ENCODE measurements around the gene EFNA2. TPM values are rescaled to one million over a fixed set of nuclear protein-coding genes. Genes with fewer than 3 reads are reported as not detected.

Gene EFNA2
- total RNA-seq, 1 experiment from 2014 or later = 12.2 TPM

DNA sequence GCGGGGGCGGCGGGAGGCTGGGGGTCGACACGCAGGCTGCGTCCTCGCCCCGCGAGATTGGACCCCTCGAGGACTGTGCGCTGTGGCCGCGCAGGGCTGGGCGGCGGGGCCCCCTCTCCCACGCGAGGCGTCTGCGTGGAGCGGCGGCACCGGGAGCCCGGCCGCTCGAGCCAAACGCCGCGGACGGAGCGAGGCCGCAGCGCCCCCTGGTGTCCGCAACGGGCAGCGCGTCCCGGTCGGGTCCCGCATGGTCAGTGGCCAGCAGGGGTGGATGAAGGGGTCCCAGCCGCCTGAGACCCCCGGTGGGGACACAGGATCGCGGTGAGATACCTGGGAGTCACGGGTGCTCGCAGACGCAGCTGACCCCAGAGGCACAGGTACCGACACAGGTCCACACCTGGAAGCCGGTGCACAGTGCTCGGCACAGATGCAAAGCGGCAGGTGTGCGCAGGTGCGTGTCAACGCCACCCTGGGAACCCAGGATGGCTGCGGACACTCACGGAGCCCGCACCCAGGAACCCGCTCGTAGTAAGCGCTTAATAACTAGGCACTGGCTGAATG is 18.7 kb upstream of the EFNA2 start:
- no peaks in the 10 kb centered on the region for H3K9me3 ChIP-seq (ENCODE audit: control insufficient read depth in 1 of 2, insufficient read depth in 1 of 2, low read depth in 1 of 2, low read length in 2 of 2)
- peak overlapping the region; percentile 98 for H3K9ac ChIP-seq (ENCODE audit: low read length)
- H3K9me2 ChIP-seq (ENCODE audit: insufficient read depth) = no peaks in the 10 kb centered on the region
- H3K4me3 ChIP-seq (replicated peaks in 1 of 2; ENCODE audit: low read depth in 1 of 2, low read length in 2 of 2) = peak overlapping the region; percentile 43 to 59
- no peak for DNase-seq (ENCODE audit: low read depth, low spot score)
- POLR2A ChIA-PET = interaction anchor here (0.7 to 3.0 kb wide), 10 partner anchors 8 to 407 kb away, joined by 3 to 58 read pairs (median 7); partner anchors contain the start of genes ATP5F1D and FAM174C
- peak overlapping the region; percentile 99 for H3K27ac ChIP-seq (ENCODE audit: low read depth, low read length)
- no peaks in the 10 kb centered on the region for H3K27me3 ChIP-seq (ENCODE audit: insufficient read depth, low read length)
- peaks cover 25% of the 10 kb centered on the region for H3K79me2 ChIP-seq (ENCODE audit: insufficient read depth, low read length)
- intact Hi-C loops (cut with micrococcal nuclease) = loop anchor here (1.0 kb wide), 2 partner anchors 18 to 23 kb away; no protein-coding TSS in a partner anchor
- peak overlapping the region; percentile 97 for H3K4me2 ChIP-seq (ENCODE audit: low read length)
- BruUV-seq (replicated peaks) = no TSS peak
- H4K20me1 ChIP-seq (ENCODE audit: insufficient read depth) = no peaks in the 10 kb centered on the region
- H3K36me3 ChIP-seq (ENCODE audit: control insufficient read depth in 1 of 2, insufficient read depth in 2 of 2, low read length in 2 of 2) = peaks cover 8 to 13% of the 10 kb centered on the region in 2 experiments; a peak in 3 of 4 replicates
- CTCF ChIA-PET = interaction anchor here (0.6 to 6.5 kb wide), 17 partner anchors 8 to 241 kb away, joined by 3 to 325 read pairs (median 4); partner anchors contain the start of genes ABCA7, ATP5F1D, CNN2 and FAM174C
- peaks cover 52 to 94% of the 10 kb centered on the region in 2 experiments for H3K4me1 ChIP-seq (ENCODE audit: control insufficient read depth in 1 of 2, insufficient read depth in 2 of 2, low read length in 2 of 2)
- RAD21 ChIA-PET (ENCODE audit: low non-redundant PET in 1 of 2, low total read pairs in 2 of 2, uncharacterized antibody in 2 of 2, unreplicated experiment in 2 of 2) = interaction anchor here (0.6 to 2.1 kb wide), 12 partner anchors 9 to 225 kb away, joined by 3 to 51 read pairs (median 6); partner anchors contain the start of gene ATP5F1D (in 1 of the 2)
- peak; percentile 24 for TF ChIP-seq TCF7L2 (IDR thresholded peaks at IDR 0.05; ENCODE audit: borderline replicate concordance, extremely low read depth, insufficient read depth, insufficient read length)
- 0 out of 2 replicates have a peak, but pooled peaks have one; percentile 14 for TF ChIP-seq POLR2AphosphoS5 (IDR thresholded peaks at IDR 0.05; ENCODE audit: low read depth, low read length)
- TF ChIP-seq, protein P1, sequence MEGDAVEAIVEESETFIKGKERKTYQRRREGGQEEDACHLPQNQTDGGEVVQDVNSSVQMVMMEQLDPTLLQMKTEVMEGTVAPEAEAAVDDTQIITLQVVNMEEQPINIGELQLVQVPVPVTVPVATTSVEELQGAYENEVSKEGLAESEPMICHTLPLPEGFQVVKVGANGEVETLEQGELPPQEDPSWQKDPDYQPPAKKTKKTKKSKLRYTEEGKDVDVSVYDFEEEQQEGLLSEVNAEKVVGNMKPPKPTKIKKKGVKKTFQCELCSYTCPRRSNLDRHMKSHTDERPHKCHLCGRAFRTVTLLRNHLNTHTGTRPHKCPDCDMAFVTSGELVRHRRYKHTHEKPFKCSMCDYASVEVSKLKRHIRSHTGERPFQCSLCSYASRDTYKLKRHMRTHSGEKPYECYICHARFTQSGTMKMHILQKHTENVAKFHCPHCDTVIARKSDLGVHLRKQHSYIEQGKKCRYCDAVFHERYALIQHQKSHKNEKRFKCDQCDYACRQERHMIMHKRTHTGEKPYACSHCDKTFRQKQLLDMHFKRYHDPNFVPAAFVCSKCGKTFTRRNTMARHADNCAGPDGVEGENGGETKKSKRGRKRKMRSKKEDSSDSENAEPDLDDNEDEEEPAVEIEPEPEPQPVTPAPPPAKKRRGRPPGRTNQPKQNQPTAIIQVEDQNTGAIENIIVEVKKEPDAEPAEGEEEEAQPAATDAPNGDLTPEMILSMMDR (IDR thresholded peaks at IDR 0.05 in 2 of 3, conservative IDR thresholded peaks at IDR 0.05 in 1 of 3; ENCODE audit: borderline replicate concordance in 1 of 3, insufficient read depth in 1 of 3, low read depth in 2 of 3, low read length in 2 of 3) = peak in 2 of 3 experiments; percentile 87 to 89; a peak in 4 of 6 replicates
- no peak for TF ChIP-seq RAD21 (IDR thresholded peaks at IDR 0.05; ENCODE audit: low read depth)
- H2AFZ ChIP-seq (ENCODE audit: low read depth, low read length, poor library complexity, severe bottlenecking) = no peak overlapping the region
- peak; percentile 15 for ATAC-seq
